HepG2 (cell line): Measurements from ENCODE around the gene HYAL1. TPM values are rescaled to one million over a fixed set of nuclear protein-coding genes. Genes with fewer than 3 reads are reported as not detected.

Experiments used
- CHCHD3 ChIP-seq: sonication (generic); formaldehyde crosslinking; IDR thresholded peaks from 2 replicates; pipeline ENCODE4 v1.8.0; 2022; ENCODE audit warnings: mild to moderate bottlenecking, missing genetic modification reagents, moderate library complexity
- DMAP1 ChIP-seq: IDR thresholded peaks from 2 replicates; pipeline ENCODE4 v1.6.1; 2016
- E2F1 ChIP-seq: sonication (generic); formaldehyde crosslinking; IDR thresholded peaks from 2 replicates; pipeline ENCODE4 v1.5.0; 2020; ENCODE audit warnings: missing genetic modification reagents
- EED ChIP-seq: sonication (generic); formaldehyde crosslinking; IDR thresholded peaks from 2 replicates; pipeline ENCODE4 v1.5.0; 2020; ENCODE audit warnings: mild to moderate bottlenecking, missing genetic modification reagents
- HDAC6 ChIP-seq: fragments of 200-600 bp; sonication (generic); IDR thresholded peaks from 2 replicates; pipeline ENCODE4 v1.7.0; 2017; ENCODE audit warnings: mild to moderate bottlenecking, antibody characterized with exemption, low read length, low read depth
- HNRNPL ChIP-seq: fragments of 200-400 bp; formaldehyde crosslinking; IDR thresholded peaks from 2 replicates; pipeline ENCODE4 v1.6.1; 2017; ENCODE audit warnings: mild to moderate bottlenecking, low read depth, low read length
- MAZ ChIP-seq, 2 experiments: sonication (generic) in 1 of 2; formaldehyde crosslinking in 1 of 2; IDR thresholded peaks; 2 replicates each; pipeline versions ENCODE4 v1.5.0 to v1.6.1; 2012 to 2020; ENCODE audit warnings: low read depth in 2 of 2, mild to moderate bottlenecking in 2 of 2, borderline replicate concordance in 1 of 2, improper control_type of control experiment in 1 of 2, low read length in 1 of 2, missing genetic modification reagents in 1 of 2, moderate library complexity in 1 of 2
- NFE2 ChIP-seq: sonication (generic); formaldehyde crosslinking; IDR thresholded peaks from 2 replicates; pipeline ENCODE4 v1.4.0; 2020; ENCODE audit warnings: missing genetic modification reagents
- NFE2L1 ChIP-seq: sonication (generic); formaldehyde crosslinking; IDR thresholded peaks from 2 replicates; pipeline ENCODE4 v1.4.0; 2020; ENCODE audit warnings: missing genetic modification reagents, mild to moderate bottlenecking, borderline replicate concordance
- SKIL ChIP-seq: sonication (generic); formaldehyde crosslinking; IDR thresholded peaks from 2 replicates; pipeline ENCODE4 v1.8.0; 2022; ENCODE audit warnings: missing genetic modification reagents, mild to moderate bottlenecking, moderate library complexity, borderline replicate concordance
- SP2 ChIP-seq: sonication (generic); formaldehyde crosslinking; IDR thresholded peaks from 2 replicates; pipeline ENCODE4 v1.5.1; 2020; ENCODE audit warnings: mild to moderate bottlenecking, missing genetic modification reagents
- TEAD2 ChIP-seq: sonication (generic); formaldehyde crosslinking; IDR thresholded peaks from 2 replicates; pipeline ENCODE4 v1.9.0; 2021; ENCODE audit warnings: missing genetic modification reagents
- TFDP1 ChIP-seq: IDR thresholded peaks from 2 replicates; pipeline ENCODE4 v1.6.1; 2016; ENCODE audit warnings: missing compliant biosample characterization, missing genetic modification reagents, borderline replicate concordance
- WIZ ChIP-seq: sonication (generic); formaldehyde crosslinking; IDR thresholded peaks from 2 replicates; pipeline ENCODE4 v1.5.1; 2020; ENCODE audit warnings: mild to moderate bottlenecking, missing genetic modification reagents
- YEATS2 ChIP-seq: sonication (generic); formaldehyde crosslinking; IDR thresholded peaks from 2 replicates; pipeline ENCODE4 v1.4.0; 2020; ENCODE audit warnings: missing genetic modification reagents, borderline replicate concordance
- ZBTB7B ChIP-seq: sonication (generic); formaldehyde crosslinking; IDR thresholded peaks from 2 replicates; pipeline ENCODE4 v1.4.0; 2020; ENCODE audit warnings: missing genetic modification reagents
- ZEB1 ChIP-seq: IDR thresholded peaks from 2 replicates; pipeline ENCODE4 v1.6.1; 2012; ENCODE audit warnings: mild to moderate bottlenecking, low read depth, inconsistent platforms; ENCODE audit not compliant: insufficient replicate concordance
- ZNF18 ChIP-seq: sonication (generic); formaldehyde crosslinking; IDR thresholded peaks from 2 replicates; pipeline ENCODE4 v1.8.0; 2022; ENCODE audit warnings: mild to moderate bottlenecking, missing genetic modification reagents; ENCODE audit not compliant: insufficient replicate concordance
- ZNF230 ChIP-seq: sonication (generic); formaldehyde crosslinking; IDR thresholded peaks from 2 replicates; pipeline ENCODE4 v1.4.0; 2020; ENCODE audit warnings: mild to moderate bottlenecking, missing genetic modification reagents
- ZNF331 ChIP-seq: sonication (generic); formaldehyde crosslinking; IDR thresholded peaks from 2 replicates; pipeline ENCODE4 v1.4.0; 2020; ENCODE audit warnings: missing genetic modification reagents
- ZNF784 ChIP-seq: sonication (generic); formaldehyde crosslinking; IDR thresholded peaks from 2 replicates; pipeline ENCODE4 v1.5.1; 2020; ENCODE audit warnings: missing genetic modification reagents, mild to moderate bottlenecking, borderline replicate concordance
- ZSCAN29 ChIP-seq: sonication (generic); formaldehyde crosslinking; conservative IDR thresholded peaks from 2 replicates; pipeline ENCODE4 v1.4.0; 2020; ENCODE audit warnings: mild to moderate bottlenecking, missing genetic modification reagents
- polyA plus RNA-seq, 8 experiments: library from polyadenylated mRNA; depleted of rRNA in 3 of 8; stranded (reverse) in 7 of 8; unstranded in 1 of 8; fragments of >200 nt; fragmentation: Illumina TruSeq in 4 of 8; extraction: Trizol in 4 of 8; gene quantifications; 2 replicates each; pipeline versions ENCODE4 v1.2.1 to v1.2.3, GENCODE V29; 2011 to 2016; ENCODE audit warnings: low read depth in 4 of 8, missing spikeins in 1 of 8, mixed read lengths in 1 of 8; ENCODE audit not compliant: insufficient read depth in 1 of 8
- total RNA-seq, 5 experiments: library from RNA; depleted of rRNA; stranded (reverse); fragments of >200 nt; fragmentation: Illumina TruSeq; extraction: Trizol; gene quantifications; 2 replicates each; pipeline ENCODE4 v1.2.3, GENCODE V29; 2016; ENCODE audit warnings: low read depth in 1 of 5

Gene HYAL1
- total and polyA plus RNA-seq, 2 of the 13 experiments (the other 11 are each of a cell fraction or from before 2014, with no cell fraction given): 76.5 to 193 TPM

GRCh38 chr3:50269460-50269859 lies 33.9 kb downstream of the HYAL1 start (continued):
- TF ChIP-seq TFDP1 (CRISPR knock-in tag) (0 out of 2 replicates have a peak, but pooled peaks have one; percentile 6), DMAP1 (CRISPR knock-in tag) (no peak), WIZ (CRISPR knock-in tag) (no peak), ZNF18 (CRISPR knock-in tag) (no peak), E2F1 (CRISPR knock-in tag) (no peak), TEAD2 (CRISPR knock-in tag) (no peak), NFE2 (CRISPR knock-in tag) (no peak), CHCHD3 (CRISPR knock-in tag) (0 out of 2 replicates have a peak, but pooled peaks have one; percentile 41), ZSCAN29 (CRISPR knock-in tag) (no peak), ZBTB7B (CRISPR knock-in tag) (no peak), ZNF331 (CRISPR knock-in tag) (0 out of 2 replicates have a peak, but pooled peaks have one; percentile 6), YEATS2 (CRISPR knock-in tag) (no peak), ZEB1 (no peak), SKIL (CRISPR knock-in tag) (no peak), HDAC6 (no peak), MAZ (IDR thresholded peaks at IDR 0.05; ENCODE audit: borderline replicate concordance, low read depth, low read length) (no peak), MAZ (CRISPR knock-in tag; IDR thresholded peaks at IDR 0.05; ENCODE audit: low read depth) (0 out of 2 replicates have a peak, but pooled peaks have one; percentile 5), EED (CRISPR knock-in tag) (no peak), NFE2L1 (CRISPR knock-in tag) (no peak), HNRNPL (no peak), SP2 (CRISPR knock-in tag) (no peak), ZNF230 (CRISPR knock-in tag) (no peak), ZNF784 (CRISPR knock-in tag) (no peak)
